Kidney epithelial cell (primary cell): Measurements from ENCODE around the gene NUDT22. TPM values are rescaled to one million over a fixed set of nuclear protein-coding genes. Genes with fewer than 3 reads are reported as not detected.

Experiments used
- DNase-seq: peaks from one replicate; pipeline ENCODE4 v3.0.0-alpha.2; 2010; ENCODE audit warnings: low read depth
- H3K27me3 ChIP-seq: 2 replicates; pipeline ENCODE4 v1.6.0; 2011; ENCODE audit warnings: low read length; ENCODE audit not compliant: control insufficient read depth, insufficient read depth
- H3K36me3 ChIP-seq: 2 replicates; pipeline ENCODE4 v1.5.1; 2011; ENCODE audit warnings: low read length; ENCODE audit not compliant: control insufficient read depth, insufficient read depth
- H3K4me3 ChIP-seq: 2 replicates; pipeline ENCODE4 v1.5.1; 2011; ENCODE audit warnings: low read depth, mild to moderate bottlenecking, control low read depth, low read length
- total RNA-seq: library from RNA; depleted of rRNA; stranded (reverse); fragments of >200 nt; gene quantifications from 2 replicates; pipeline ENCODE4 v1.2.3, GENCODE V29; 2015
- TF ChIP-seq, protein P1 (sequence below): IDR thresholded peaks from 2 replicates; pipeline ENCODE4 v1.5.1; 2011; ENCODE audit warnings: mild to moderate bottlenecking, moderate library complexity, low read length, control low read depth, inconsistent platforms; ENCODE audit not compliant: insufficient read depth, poor library complexity, severe bottlenecking

The NUDT22 gene
- total RNA-seq, 1 donor from 2014 or later: 50.7 TPM

DNA sequence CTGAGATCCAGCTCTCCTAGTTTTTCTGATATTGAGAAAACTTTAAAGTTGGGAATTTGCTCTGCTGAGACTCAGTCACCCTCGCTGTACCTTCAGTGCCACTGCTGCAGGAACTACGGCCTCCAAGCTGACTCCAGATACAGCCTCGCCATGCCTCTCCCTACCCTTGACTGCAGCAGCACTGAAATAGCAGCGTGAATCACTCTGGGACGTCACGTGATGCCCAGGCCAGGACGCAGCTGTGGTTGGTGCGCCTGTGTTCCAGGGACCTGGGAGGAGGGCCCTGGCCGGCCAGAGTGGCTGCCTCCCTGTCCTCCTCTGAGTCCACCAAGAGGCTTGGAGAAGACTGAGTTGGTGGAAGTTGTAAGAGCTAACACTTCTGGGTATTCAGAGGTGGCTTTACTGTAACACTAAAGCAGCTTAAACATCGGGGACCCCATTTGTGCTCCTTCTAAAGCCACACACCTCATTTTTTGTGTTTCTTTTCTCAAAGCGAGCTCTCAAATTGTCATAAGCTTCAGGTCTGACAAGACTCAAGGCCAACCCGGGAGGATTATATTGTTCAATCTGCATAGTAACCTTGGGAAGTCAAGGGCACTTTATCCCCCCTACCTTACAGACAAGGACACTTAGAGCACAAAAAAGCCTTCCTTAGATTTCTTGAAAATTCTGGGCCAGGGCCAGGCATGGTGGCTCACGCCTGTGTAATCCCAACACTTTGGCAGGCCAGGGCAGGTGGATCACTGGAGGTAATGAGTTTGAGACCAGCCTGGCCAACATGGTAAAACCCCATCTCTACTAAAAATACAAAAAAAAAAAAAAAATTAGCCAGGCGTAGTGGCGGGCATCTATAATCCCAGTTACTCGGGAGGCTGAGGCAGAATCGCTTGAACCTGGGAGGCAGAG lies 44.3 kb upstream of the NUDT22 start:
- TF ChIP-seq, protein P1, sequence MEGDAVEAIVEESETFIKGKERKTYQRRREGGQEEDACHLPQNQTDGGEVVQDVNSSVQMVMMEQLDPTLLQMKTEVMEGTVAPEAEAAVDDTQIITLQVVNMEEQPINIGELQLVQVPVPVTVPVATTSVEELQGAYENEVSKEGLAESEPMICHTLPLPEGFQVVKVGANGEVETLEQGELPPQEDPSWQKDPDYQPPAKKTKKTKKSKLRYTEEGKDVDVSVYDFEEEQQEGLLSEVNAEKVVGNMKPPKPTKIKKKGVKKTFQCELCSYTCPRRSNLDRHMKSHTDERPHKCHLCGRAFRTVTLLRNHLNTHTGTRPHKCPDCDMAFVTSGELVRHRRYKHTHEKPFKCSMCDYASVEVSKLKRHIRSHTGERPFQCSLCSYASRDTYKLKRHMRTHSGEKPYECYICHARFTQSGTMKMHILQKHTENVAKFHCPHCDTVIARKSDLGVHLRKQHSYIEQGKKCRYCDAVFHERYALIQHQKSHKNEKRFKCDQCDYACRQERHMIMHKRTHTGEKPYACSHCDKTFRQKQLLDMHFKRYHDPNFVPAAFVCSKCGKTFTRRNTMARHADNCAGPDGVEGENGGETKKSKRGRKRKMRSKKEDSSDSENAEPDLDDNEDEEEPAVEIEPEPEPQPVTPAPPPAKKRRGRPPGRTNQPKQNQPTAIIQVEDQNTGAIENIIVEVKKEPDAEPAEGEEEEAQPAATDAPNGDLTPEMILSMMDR: no peak
- H3K4me3 ChIP-seq: no peak overlapping the region
- no peaks in the 10 kb centered on the region for H3K27me3 ChIP-seq
- DNase-seq: peak; percentile 82
- no peaks in the 10 kb centered on the region for H3K36me3 ChIP-seq

DNA sequence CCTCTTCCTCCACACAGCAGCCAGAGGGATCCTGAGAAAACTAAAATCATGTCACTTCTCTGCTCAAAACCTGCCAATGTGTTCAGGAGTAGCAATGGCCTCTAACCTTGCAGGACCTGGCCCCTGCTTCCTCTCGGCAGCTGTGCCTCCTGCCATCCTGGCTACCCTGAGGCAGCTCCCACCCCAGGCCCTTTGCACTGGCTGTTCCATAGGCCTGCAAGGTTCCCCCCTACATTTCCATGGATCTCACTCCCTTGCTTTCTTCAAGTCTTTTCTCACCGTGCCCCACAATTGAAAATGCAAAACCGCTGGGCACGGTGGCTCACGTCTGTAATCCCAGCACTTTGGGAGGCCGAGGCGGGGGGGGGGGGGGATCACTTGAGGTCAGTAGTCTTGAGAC lies 42.2 kb upstream of the NUDT22 start:
- no peaks in the 10 kb centered on the region for H3K36me3 ChIP-seq
- no peaks in the 10 kb centered on the region for H3K27me3 ChIP-seq
- H3K4me3 ChIP-seq: no peak overlapping the region
- no peak for DNase-seq
- TF ChIP-seq, protein P1: no peak

DNA sequence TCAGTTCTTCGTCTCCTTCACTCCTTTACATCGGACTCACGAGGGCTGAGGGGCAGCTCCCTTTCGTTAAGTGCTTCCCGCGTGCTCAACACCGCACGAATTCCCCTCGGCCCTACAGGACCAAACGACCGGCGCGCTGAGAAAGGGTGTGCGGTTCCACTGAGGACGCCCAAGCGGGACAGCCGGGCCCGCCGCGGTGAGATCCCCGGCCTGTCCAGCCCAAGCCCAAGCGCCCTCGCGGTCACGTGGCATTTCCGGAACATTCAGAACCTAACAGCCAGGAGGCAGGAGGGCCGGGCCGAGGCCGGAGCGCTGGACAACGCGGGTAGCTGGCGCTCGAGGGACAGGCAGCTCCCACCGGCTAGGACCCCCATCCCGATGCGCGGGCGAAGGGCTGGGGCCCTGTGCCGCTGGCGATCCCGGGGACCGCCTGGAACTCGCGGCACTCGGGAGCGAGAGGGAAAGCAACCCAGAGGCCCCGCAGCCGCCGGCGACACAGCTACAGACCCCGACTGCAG lies 40.8 kb upstream of the NUDT22 start:
- Histone ChIP-seq H3K4me3 (peak overlapping the region; percentile 58), H3K27me3 (no peaks in the 10 kb centered on the region), H3K36me3 (no peaks in the 10 kb centered on the region)
- no peak for DNase-seq
- TF ChIP-seq, protein P1: no peak

DNA sequence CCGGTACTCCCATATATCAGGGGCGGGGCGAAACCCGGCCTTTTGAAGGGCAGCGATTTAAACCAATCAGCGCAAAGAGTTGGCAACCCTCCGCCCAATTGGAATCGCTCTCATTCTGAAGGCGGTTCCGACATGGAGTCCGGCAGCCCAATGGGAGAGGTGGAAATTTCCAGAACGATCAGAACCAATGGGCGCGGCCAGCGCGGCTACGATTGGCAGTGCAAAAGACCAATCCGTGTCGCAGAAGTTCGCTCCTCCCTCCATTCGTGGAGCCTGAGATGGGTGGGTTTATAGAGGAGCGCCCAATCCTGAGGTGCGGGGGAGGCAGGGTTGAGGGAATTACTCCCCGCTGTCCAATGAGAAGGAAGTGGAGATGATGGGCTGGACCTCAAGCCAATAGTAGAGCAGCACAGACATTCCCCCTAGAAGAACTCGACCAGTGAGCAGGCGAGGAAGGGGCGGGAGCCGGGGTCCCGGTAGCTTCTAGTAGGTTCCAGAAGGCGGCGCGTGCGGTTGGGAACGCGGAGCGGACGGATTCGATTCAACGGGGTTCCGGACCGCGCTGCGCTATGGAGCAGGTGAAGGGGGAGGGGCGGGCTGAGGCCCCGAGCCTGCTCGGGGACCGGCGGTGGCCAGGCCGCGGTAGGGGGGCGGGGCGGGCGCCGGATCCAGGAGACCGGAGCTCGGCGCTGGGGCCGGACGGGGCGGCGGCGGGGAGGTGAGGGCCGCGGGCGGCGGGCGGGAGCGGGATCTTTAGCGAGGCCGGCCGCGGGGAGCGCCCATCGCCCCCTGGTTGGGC lies 40.2 kb upstream of the NUDT22 start, which contains the start of gene STIP1:
Gene STIP1 (plus strand): TSS at position 479 of the 799 bp plus-strand sequence. CDS start 91 bp downstream, at position 570.
- DNase-seq: peak; percentile 99
- peak within 1 kb of the TSS; percentile 58 for H3K4me3 ChIP-seq
- TF ChIP-seq, protein P1: peak; percentile 49
- H3K27me3 ChIP-seq: no peaks in the 10 kb centered on the region
- no peaks in the 10 kb centered on the region for H3K36me3 ChIP-seq

DNA sequence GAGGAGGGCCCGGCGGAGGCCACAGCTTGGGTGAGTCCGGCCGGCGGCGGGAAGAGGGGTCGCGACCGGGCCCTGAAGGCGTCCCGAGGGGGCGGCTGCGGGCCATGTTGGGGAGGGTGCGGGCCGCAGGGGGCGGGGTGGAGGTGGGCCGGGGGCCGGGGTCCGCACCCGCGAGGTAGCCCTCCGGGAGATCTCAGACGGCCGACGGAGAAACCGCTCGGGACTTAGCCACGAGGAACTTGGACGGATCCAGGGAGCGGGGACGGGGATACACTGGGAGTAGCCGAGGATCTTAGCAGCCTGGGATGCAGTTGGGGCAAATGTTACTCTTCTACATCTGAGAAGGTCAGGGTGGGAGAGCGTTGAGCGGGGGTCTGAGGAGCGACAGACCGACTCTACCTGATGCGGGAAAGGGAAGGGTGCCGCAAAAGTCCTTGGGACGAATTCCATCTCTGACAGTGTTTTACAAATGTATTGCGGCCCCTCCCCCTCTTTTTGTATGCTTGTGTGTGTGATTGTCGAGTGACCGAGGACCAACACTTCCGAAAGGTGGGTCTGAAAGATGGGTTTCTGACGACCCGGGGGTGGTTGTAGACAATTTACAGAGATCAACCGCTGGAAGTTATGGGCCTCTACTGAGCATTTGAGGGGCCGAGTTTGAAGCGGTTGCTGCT lies 39.4 kb upstream of the NUDT22 start:
- no peak for DNase-seq
- no peaks in the 10 kb centered on the region for H3K27me3 ChIP-seq
- no peak overlapping the region for H3K4me3 ChIP-seq
- TF ChIP-seq, protein P1: no peak
- no peaks in the 10 kb centered on the region for H3K36me3 ChIP-seq
